Glutamatergic neuron (in vitro differentiated cells): ENCODE measurements around the gene KIZ. TPM values are rescaled to one million over a fixed set of nuclear protein-coding genes. Genes with fewer than 3 reads are reported as not detected.
"Not testable (repeated sequence)": the region's sequence is repeated elsewhere in the genome, so short reads cannot be mapped to it uniquely, and the experiment has no call there.

Experiments used
- DNase-seq: peaks from one replicate; pipeline ENCODE4 v3.0.0; 2022
- H3K27ac Mint-ChIP-seq: one replicate; pipeline ENCODE4 v1.8.0; 2020; ENCODE audit warnings: mild to moderate bottlenecking, mixed read lengths, inconsistent platforms; ENCODE audit not compliant: unreplicated experiment
- H3K27me3 Mint-ChIP-seq: one replicate; pipeline ENCODE4 v1.8.0; 2020; ENCODE audit warnings: mild to moderate bottlenecking, moderate library complexity, mixed read lengths, inconsistent platforms; ENCODE audit not compliant: unreplicated experiment
- H3K36me3 Mint-ChIP-seq: one replicate; pipeline ENCODE4 v1.8.0; 2020; ENCODE audit warnings: mild to moderate bottlenecking, mixed read lengths, inconsistent platforms; ENCODE audit not compliant: unreplicated experiment
- H3K4me1 Mint-ChIP-seq: one replicate; pipeline ENCODE4 v1.8.0; 2020; ENCODE audit warnings: mild to moderate bottlenecking, low read depth, mixed read lengths, inconsistent platforms; ENCODE audit not compliant: unreplicated experiment
- H3K4me3 Mint-ChIP-seq: one replicate; pipeline ENCODE4 v1.8.0; 2020; ENCODE audit warnings: mild to moderate bottlenecking, mixed read lengths, inconsistent platforms; ENCODE audit not compliant: unreplicated experiment
- H3K9me3 Mint-ChIP-seq: one replicate; pipeline ENCODE4 v1.8.0; 2020; ENCODE audit warnings: mild to moderate bottlenecking, moderate library complexity, mixed read lengths, inconsistent platforms; ENCODE audit not compliant: unreplicated experiment
- total RNA-seq: library from RNA; stranded (reverse); fragmentation: NEBNext Ultra II Directional; extraction: Animal tissue kit (Norgen Biotek cat#: 25700); gene quantifications from one replicate; pipeline ENCODE4 v1.2.1, GENCODE V29; 2021; ENCODE audit not compliant: unreplicated experiment
- TF ChIP-seq, protein P1 (sequence below): fragments of 200-600 bp; sonication (generic); IDR thresholded peaks from one replicate; pipeline ENCODE4 v1.5.0; 2021; ENCODE audit not compliant: partially characterized antibody, unreplicated experiment

Gene KIZ
- total RNA-seq, 1 donor from 2014 or later = 17.7 TPM

DNA sequence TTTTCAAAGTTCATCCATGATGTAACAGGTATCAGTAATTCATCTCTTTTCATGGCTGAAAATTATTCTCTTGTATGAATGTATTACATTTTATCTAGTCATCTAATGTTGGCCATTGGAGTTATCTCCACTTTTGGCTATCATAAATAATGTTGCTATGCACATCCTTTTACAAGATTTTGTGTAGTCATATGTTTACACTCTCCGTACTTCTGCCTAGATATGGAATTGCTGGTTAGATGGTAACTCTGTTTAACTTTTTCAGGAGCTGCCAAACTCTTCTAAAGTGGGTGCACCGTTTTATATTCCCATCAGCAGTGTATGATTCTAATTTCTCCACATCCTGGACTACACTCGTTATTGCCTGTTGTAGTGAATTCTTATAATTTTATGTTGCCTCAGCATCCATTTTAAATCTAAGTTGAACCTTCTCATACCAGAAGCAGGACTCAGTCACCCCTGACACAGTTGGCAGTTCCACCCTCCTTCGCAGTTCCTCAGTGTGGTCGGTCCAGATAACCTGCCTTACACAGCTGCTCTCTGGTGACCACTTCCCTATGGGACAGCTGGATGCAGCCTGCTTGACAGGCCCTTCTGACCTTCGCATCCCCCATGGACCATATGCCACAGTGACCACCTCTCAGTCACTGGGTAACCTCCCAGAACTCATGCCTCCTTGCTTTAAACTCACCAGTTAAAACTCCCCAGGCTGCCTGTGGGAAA, 33.9 kb downstream of the KIZ start:
- no peak overlapping the region for H3K4me3 Mint-ChIP-seq
- no peaks in the 10 kb centered on the region for H3K36me3 Mint-ChIP-seq
- peaks cover 3% of the 10 kb centered on the region for H3K9me3 Mint-ChIP-seq
- no peaks in the 10 kb centered on the region for H3K27me3 Mint-ChIP-seq
- no peak overlapping the region for H3K27ac Mint-ChIP-seq
- no peak for DNase-seq
- TF ChIP-seq, protein P1, sequence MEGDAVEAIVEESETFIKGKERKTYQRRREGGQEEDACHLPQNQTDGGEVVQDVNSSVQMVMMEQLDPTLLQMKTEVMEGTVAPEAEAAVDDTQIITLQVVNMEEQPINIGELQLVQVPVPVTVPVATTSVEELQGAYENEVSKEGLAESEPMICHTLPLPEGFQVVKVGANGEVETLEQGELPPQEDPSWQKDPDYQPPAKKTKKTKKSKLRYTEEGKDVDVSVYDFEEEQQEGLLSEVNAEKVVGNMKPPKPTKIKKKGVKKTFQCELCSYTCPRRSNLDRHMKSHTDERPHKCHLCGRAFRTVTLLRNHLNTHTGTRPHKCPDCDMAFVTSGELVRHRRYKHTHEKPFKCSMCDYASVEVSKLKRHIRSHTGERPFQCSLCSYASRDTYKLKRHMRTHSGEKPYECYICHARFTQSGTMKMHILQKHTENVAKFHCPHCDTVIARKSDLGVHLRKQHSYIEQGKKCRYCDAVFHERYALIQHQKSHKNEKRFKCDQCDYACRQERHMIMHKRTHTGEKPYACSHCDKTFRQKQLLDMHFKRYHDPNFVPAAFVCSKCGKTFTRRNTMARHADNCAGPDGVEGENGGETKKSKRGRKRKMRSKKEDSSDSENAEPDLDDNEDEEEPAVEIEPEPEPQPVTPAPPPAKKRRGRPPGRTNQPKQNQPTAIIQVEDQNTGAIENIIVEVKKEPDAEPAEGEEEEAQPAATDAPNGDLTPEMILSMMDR = no peak
- H3K4me1 Mint-ChIP-seq = peaks cover 2% of the 10 kb centered on the region

DNA sequence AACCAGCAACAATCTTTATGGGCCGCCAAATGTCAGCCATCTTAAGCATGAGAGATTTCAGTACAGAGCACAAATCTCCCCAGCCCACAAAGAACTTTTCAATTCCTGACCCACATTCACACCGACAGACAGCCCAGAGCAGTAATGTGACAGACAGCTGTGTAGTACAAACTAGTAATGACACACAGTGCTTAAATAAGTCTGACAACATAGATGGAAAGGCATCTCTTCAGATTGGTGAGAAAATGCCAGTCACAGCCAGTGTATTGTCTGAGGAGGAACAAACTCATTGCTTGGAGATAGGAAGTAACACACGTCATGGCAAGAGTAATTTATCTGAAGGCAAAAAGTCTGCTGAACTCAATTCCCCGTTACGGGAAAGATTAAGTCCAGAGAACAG, 36.0 kb downstream of the KIZ start:
- Mint-ChIP-seq H3K4me3 (no peak overlapping the region), H3K9me3 (no peaks in the 10 kb centered on the region), H3K27ac (no peak overlapping the region), H3K36me3 (no peaks in the 10 kb centered on the region), H3K27me3 (no peaks in the 10 kb centered on the region), H3K4me1 (peaks cover 2% of the 10 kb centered on the region)
- TF ChIP-seq, protein P1 = no peak
- DNase-seq = no peak

DNA sequence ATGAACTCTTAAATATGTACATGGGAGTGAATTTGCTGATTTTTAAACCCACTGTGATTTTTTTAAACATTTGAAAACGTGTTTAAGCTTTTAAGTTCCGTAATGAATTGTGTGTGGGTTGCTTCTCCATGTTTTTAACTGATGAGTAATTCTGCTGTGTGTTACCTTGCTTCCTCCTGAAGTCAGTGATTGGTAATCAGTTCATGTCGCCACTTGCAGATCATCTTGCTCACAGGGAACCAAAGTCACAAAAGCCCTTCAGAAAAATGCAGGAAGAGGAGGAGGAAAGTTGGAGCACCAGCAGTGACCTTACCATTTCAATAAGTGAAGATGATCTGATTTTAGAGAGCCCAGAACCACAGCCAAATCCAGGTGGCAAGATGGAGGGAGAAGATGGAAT, 36.7 kb downstream of the KIZ start:
- Mint-ChIP-seq H3K27me3 (no peaks in the 10 kb centered on the region), H3K4me1 (peaks cover 2% of the 10 kb centered on the region), H3K36me3 (no peaks in the 10 kb centered on the region), H3K4me3 (no peak overlapping the region), H3K27ac (no peak overlapping the region), H3K9me3 (no peaks in the 10 kb centered on the region)
- no peak for DNase-seq
- TF ChIP-seq, protein P1 = no peak

DNA sequence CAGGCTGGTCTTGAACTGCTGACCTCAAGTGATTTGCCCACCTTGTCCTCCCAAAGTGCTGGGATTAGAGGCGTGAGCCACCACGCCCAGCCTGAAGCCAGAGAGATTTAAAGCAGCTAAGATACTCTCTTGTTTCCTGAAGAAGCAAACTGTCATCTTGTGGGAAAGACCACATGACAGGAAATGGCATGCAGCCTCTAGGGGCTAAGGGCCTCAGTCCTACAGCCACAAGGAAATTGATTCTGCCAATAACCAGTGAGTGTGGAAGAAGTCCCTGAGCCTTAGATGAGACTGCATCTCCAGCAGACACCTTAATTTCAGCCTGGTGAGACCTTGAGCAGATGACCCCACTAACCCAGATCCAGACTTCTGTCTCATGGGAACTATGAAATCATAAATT, 40.9 kb downstream of the KIZ start:
- H3K36me3 Mint-ChIP-seq = no peaks in the 10 kb centered on the region

DNA sequence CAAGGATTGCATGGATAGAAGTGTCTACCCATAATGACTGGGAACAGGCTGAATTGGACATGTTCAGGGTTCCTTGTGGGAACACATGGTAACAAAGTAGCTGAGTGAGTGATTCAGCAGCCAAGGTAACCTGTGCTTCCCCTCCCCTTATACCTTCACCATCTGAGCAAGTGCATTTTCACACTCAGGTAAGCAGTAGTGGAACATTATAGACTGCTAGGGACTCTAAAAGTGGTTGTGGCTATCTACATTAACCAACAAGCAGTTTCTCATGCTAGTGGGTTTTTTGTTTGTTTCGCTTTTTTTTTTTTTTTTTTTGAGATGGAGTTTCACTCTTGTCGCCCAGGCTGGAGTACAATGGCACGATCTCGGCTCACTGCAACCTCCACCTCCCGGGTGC, 41.4 kb downstream of the KIZ start:
- Mint-ChIP-seq H3K4me1 (no peaks in the 10 kb centered on the region), H3K36me3 (no peaks in the 10 kb centered on the region), H3K4me3 (no peak overlapping the region), H3K9me3 (no peaks in the 10 kb centered on the region), H3K27me3 (no peaks in the 10 kb centered on the region), H3K27ac (no peak overlapping the region)
- TF ChIP-seq, protein P1 = no peak
- DNase-seq = no peak

More for the DNA sequence above, 40.9 kb downstream of the KIZ start:
- Mint-ChIP-seq H3K4me3 (no peak overlapping the region), H3K9me3 (no peaks in the 10 kb centered on the region), H3K4me1 (no peaks in the 10 kb centered on the region), H3K27me3 (no peaks in the 10 kb centered on the region), H3K27ac (no peak overlapping the region)
- no peak for DNase-seq
- TF ChIP-seq, protein P1 = no peak

DNA sequence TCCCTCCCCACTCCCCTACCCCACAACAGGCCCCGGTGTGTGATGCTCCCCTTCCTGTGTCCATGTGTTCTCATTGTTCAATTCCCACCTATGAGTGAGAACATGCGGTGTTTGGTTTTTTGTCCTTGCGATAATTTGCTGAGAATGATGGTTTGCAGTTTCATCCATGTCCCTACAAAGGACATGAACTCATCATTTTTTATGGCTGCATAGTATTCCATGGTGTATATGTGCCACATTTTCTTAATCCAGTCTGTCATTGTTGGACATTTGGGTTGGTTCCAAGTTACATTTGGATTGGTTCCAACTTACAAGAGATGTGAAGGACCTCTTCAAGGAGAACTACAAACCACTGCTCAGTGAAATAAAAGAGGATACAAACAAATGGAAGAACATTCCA, 42.2 kb downstream of the KIZ start:
- not testable (repeated sequence) for H3K4me3 Mint-ChIP-seq, DNase-seq, H3K9me3 Mint-ChIP-seq, H3K36me3 Mint-ChIP-seq, H3K27ac Mint-ChIP-seq, H3K27me3 Mint-ChIP-seq, H3K4me1 Mint-ChIP-seq
